ENCODE results near the gene OPRPN. TPM values are rescaled to one million over a fixed set of nuclear protein-coding genes. Genes with fewer than 3 reads are reported as not detected.

OPRPN gene
- polyA plus RNA-seq, 2 of the 4 experiments (the other 2 are of a cell fraction), result not detected

DNA sequence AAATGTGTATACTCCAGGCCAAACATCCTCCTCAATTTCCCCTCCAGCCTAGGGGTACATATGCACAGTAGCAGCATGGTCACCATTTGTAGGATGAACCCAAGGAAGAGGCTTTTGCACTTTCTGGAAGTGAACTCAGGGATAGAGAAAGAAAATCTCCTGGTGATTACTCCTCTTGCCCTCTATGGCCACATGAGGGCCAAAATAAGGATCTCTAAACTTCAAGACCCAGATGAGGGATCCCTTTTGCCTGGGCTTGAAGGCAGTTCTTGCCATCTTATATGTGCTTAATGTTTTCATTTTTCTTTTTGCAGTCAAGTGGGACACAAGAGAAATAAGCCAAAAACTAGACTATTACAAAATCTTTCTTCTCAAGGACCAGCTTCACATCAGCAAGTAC is 44.7 kb downstream of the OPRPN start:
- ATAC-seq (no peak), DNase-seq (ENCODE audit: low read depth in 1 of 2, low spot score in 1 of 2) (no peak), FAIRE-seq (no peak)
- H3K4me2 ChIP-seq, result no peak overlapping the region
- no peak overlapping the region for H3K27ac ChIP-seq
- H3K4me1 ChIP-seq, result no peaks in the 10 kb centered on the region
- CTCF ChIA-PET, result no interaction called here
- H3K9me3 ChIP-seq, result no peaks in the 10 kb centered on the region
- TF ChIP-seq ZC3H11A (IDR thresholded peaks at IDR 0.05) (no peak), POLR2AphosphoS2 (conservative IDR thresholded peaks at IDR 0.05; ENCODE audit: low read length) (no peak), HDAC2 (IDR thresholded peaks at IDR 0.05) (no peak), CHD4 (IDR thresholded peaks at IDR 0.05; ENCODE audit: borderline replicate concordance) (no peak), TFCP2L1 (CRISPR knock-in tag; IDR thresholded peaks at IDR 0.05) (no peak), HOXB13 (CRISPR knock-in tag; IDR thresholded peaks at IDR 0.05; ENCODE audit: low read depth) (no peak), TP53 (CRISPR knock-in tag; IDR thresholded peaks at IDR 0.05) (no peak), CBX2 (IDR thresholded peaks at IDR 0.05; ENCODE audit: borderline replicate concordance, low read depth) (no peak), ZSCAN20 (CRISPR knock-in tag; IDR thresholded peaks at IDR 0.05) (no peak), POLR2A (IDR thresholded peaks at IDR 0.05; ENCODE audit: low read length) (no peak), RARB (CRISPR knock-in tag; IDR thresholded peaks at IDR 0.05) (no peak), KDM1A (IDR thresholded peaks at IDR 0.05; ENCODE audit: low read depth) (no peak), MAFK (IDR thresholded peaks at IDR 0.05; ENCODE audit: partially characterized antibody) (no peak)
- TF ChIP-seq, protein P1, sequence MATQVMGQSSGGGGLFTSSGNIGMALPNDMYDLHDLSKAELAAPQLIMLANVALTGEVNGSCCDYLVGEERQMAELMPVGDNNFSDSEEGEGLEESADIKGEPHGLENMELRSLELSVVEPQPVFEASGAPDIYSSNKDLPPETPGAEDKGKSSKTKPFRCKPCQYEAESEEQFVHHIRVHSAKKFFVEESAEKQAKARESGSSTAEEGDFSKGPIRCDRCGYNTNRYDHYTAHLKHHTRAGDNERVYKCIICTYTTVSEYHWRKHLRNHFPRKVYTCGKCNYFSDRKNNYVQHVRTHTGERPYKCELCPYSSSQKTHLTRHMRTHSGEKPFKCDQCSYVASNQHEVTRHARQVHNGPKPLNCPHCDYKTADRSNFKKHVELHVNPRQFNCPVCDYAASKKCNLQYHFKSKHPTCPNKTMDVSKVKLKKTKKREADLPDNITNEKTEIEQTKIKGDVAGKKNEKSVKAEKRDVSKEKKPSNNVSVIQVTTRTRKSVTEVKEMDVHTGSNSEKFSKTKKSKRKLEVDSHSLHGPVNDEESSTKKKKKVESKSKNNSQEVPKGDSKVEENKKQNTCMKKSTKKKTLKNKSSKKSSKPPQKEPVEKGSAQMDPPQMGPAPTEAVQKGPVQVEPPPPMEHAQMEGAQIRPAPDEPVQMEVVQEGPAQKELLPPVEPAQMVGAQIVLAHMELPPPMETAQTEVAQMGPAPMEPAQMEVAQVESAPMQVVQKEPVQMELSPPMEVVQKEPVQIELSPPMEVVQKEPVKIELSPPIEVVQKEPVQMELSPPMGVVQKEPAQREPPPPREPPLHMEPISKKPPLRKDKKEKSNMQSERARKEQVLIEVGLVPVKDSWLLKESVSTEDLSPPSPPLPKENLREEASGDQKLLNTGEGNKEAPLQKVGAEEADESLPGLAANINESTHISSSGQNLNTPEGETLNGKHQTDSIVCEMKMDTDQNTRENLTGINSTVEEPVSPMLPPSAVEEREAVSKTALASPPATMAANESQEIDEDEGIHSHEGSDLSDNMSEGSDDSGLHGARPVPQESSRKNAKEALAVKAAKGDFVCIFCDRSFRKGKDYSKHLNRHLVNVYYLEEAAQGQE (IDR thresholded peaks at IDR 0.05), result no peak
- TF ChIP-seq, protein P2, sequence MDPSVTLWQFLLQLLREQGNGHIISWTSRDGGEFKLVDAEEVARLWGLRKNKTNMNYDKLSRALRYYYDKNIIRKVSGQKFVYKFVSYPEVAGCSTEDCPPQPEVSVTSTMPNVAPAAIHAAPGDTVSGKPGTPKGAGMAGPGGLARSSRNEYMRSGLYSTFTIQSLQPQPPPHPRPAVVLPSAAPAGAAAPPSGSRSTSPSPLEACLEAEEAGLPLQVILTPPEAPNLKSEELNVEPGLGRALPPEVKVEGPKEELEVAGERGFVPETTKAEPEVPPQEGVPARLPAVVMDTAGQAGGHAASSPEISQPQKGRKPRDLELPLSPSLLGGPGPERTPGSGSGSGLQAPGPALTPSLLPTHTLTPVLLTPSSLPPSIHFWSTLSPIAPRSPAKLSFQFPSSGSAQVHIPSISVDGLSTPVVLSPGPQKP (IDR thresholded peaks at IDR 0.05; ENCODE audit: low read depth, low read length), result no peak
- TF ChIP-seq, protein P3, sequence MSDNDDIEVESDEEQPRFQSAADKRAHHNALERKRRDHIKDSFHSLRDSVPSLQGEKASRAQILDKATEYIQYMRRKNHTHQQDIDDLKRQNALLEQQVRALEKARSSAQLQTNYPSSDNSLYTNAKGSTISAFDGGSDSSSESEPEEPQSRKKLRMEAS (IDR thresholded peaks at IDR 0.05), result no peak
- H3K4me3 ChIP-seq, result no peak overlapping the region
- POLR2A ChIA-PET, result no interaction called here

DNA sequence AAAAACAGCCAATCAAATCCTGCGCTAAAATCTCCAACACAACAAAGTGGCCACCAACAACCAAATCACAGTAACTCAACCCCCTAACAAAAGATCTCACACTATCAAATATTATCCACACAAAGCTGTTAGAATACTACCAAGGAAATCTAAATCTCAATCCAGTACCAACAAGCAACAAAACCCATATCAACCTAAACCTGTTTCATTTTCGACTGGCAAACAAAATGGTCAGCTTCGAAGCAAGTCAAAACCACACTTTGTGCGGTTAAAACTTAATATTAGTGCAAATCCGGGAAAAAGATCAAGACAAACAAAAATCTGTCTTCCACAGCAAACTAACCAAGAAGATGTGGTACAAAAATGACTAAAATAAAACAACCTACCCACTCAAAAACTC is 45.6 kb downstream of the OPRPN start:
- Histone ChIP-seq H3K9me3 (no peaks in the 10 kb centered on the region), H3K4me1 (no peaks in the 10 kb centered on the region), H3K27ac (no peak overlapping the region), H3K4me2 (no peak overlapping the region), H3K4me3 (no peak overlapping the region)
- POLR2A ChIA-PET, result no interaction called here
- FAIRE-seq (no peak), DNase-seq (ENCODE audit: low read depth in 1 of 2, low spot score in 1 of 2) (no peak), ATAC-seq (no peak)
- WGBS (ENCODE audit: missing lambda C conversion rate), result 22% methylated on average over 5 of the region's 5 CpGs
- CTCF ChIA-PET, result no interaction called here
- TF ChIP-seq HOXB5 (CRISPR knock-in tag; IDR thresholded peaks at IDR 0.05), result no peak
- TF ChIP-seq KDM5A (IDR thresholded peaks at IDR 0.05), result no peak
- TF ChIP-seq EHF (CRISPR knock-in tag; IDR thresholded peaks at IDR 0.05), result no peak
- TF ChIP-seq, protein P4, sequence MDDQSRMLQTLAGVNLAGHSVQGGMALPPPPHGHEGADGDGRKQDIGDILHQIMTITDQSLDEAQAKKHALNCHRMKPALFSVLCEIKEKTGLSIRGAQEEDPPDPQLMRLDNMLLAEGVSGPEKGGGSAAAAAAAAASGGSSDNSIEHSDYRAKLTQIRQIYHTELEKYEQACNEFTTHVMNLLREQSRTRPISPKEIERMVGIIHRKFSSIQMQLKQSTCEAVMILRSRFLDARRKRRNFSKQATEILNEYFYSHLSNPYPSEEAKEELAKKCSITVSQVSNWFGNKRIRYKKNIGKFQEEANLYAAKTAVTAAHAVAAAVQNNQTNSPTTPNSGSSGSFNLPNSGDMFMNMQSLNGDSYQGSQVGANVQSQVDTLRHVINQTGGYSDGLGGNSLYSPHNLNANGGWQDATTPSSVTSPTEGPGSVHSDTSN (IDR thresholded peaks at IDR 0.05), result no peak
- TF ChIP-seq, protein P5, sequence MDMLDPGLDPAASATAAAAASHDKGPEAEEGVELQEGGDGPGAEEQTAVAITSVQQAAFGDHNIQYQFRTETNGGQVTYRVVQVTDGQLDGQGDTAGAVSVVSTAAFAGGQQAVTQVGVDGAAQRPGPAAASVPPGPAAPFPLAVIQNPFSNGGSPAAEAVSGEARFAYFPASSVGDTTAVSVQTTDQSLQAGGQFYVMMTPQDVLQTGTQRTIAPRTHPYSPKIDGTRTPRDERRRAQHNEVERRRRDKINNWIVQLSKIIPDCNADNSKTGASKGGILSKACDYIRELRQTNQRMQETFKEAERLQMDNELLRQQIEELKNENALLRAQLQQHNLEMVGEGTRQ (IDR thresholded peaks at IDR 0.05), result no peak
- no peak for TF ChIP-seq FOSL2 (IDR thresholded peaks at IDR 0.05)
- no peak for TF ChIP-seq FOSL2 (CRISPR knock-in tag; IDR thresholded peaks at IDR 0.05)
- no peak for TF ChIP-seq JUNB (IDR thresholded peaks at IDR 0.05)
- no peak for TF ChIP-seq POLR2A (IDR thresholded peaks at IDR 0.05; ENCODE audit: low read length)
- no peak for TF ChIP-seq PHF8 (IDR thresholded peaks at IDR 0.05; ENCODE audit: borderline replicate concordance, low read depth)
- TF ChIP-seq, protein P6, sequence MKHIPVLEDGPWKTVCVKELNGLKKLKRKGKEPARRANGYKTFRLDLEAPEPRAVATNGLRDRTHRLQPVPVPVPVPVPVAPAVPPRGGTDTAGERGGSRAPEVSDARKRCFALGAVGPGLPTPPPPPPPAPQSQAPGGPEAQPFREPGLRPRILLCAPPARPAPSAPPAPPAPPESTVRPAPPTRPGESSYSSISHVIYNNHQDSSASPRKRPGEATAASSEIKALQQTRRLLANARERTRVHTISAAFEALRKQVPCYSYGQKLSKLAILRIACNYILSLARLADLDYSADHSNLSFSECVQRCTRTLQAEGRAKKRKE (CRISPR knock-in tag; IDR thresholded peaks at IDR 0.05; ENCODE audit: low read depth), result no peak
- TF ChIP-seq CEBPB (IDR thresholded peaks at IDR 0.05), result no peak
- TF ChIP-seq RAD21 (conservative IDR thresholded peaks at IDR 0.05 in 1 of 2, IDR thresholded peaks at IDR 0.05 in 1 of 2), result no peak
- TF ChIP-seq, protein P1 (IDR thresholded peaks at IDR 0.05), result no peak
- no peak for TF ChIP-seq CHD2 (IDR thresholded peaks at IDR 0.05; ENCODE audit: low read length, partially characterized antibody)

All from A549 (cell line).